ENCODE measurements around the gene TGFBR3. TPM values are rescaled to one million over a fixed set of nuclear protein-coding genes. Genes with fewer than 3 reads are reported as not detected.

Gene TGFBR3
- total RNA-seq, 1 experiment from 2014 or later = 0.47 TPM

DNA sequence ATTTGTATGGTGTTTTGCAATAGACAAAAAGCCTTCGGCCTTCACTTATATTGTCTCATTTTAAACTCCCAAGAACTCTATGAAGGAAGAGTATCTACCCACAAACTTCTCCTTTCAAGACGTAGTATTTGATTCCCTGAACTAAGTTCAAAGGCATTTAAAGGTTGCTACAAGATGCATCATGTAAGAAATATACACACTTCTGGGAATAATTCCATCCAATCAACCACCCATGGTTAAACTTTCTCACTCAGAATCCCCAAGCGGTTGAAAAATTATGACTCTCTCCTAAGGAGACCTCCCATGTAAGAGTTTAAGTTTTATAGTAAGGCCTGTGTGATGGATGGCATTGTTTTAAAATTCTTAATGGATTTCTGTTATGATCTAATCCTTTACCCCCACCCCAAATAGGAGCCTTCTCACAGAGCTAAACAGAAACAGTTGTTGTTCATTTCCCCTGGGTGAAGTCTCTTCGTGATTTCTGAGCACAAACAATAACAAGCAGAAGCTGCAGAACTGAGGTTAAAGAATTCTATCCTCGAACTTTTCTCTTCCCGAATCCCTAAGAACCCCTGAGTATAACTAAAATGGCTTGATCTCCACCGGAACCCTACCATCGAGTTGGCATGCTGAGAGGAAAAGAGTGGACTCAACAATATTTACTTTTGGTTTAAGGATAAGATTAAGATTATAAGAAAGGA is 185.0 kb downstream of the TGFBR3 start:
- DNase-seq (ENCODE audit: low read depth) = no peak
- in situ Hi-C loops (cut with HindIII; ENCODE audit: low pct_unique_long_range_greater_than_20kb, low sequenced_read_pairs) = no loop called here

DNA sequence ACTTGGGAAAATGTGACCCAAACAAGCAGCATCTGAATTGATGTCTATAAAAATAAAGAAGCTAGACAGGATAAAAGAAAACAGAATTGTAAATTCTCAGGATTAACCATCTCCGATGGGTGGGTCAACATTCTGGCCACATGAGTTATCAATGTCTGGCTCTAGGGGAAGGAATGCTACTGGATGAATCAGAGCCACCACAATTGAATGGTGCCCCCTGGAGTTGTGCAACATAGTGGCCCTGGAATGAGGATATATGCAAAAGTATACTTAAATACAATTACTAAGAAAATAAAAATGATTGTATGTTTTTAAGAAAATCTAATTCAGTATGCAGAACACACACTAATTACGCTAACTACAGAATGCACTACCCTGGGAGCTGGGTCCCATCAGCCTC is 185.6 kb downstream of the TGFBR3 start:
- DNase-seq (ENCODE audit: low read depth) = no peak
- in situ Hi-C loops (cut with HindIII; ENCODE audit: low pct_unique_long_range_greater_than_20kb, low sequenced_read_pairs) = no loop called here

DNA sequence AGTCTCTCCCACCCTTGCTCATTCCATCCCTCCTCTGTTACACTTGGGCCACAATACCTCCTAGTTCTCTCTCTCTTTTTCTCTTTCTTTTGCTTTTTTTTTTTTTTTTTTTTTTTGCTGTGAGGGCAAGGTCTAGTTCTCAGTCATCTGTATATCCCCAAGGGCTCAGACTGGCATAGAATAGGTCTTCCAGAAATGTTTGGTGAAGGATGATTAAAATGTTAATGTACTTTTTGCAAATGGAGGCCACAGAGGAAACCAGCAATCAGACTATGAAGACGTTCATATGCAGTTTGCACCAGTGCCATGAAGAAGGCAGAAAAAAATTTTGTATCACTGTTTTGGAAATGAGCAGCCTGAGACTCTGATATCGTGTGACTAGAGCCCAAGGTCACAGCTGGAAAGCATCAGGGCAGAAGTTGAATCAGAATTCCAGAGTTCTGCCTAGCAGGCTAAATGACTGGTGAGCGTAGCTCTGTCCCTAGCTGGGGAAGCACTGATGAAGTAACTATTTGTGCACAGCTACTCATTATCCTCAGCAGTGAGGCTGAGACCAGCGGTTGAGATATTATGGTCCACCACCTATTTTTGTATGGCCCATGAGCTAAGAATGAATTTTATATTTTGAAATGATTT is 186.5 kb downstream of the TGFBR3 start:
- in situ Hi-C loops (cut with HindIII; ENCODE audit: low pct_unique_long_range_greater_than_20kb, low sequenced_read_pairs) = no loop called here
- no peak for DNase-seq (ENCODE audit: low read depth)

DNA sequence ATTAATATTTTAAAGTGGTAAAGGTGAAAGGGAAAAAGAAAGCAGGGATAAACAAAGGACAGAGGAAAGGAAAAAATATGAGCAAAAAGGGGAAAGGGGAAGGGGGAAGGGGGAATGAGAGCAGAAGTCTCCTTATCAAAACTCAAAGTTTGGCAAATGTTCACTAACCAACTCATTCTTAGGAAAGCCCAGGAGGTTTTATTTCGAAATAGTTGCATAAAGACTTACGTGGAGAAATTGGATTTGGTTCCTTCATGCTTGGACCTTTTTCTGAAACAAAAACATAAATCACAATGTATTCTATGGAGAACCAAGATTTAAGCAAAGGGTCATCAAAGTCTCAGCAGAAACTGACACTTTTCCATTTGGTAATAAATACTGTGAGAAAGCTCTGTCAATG is 188.1 kb downstream of the TGFBR3 start:
- in situ Hi-C loops (cut with HindIII; ENCODE audit: low pct_unique_long_range_greater_than_20kb, low sequenced_read_pairs) = no loop called here
- DNase-seq (ENCODE audit: low read depth) = no peak

DNA sequence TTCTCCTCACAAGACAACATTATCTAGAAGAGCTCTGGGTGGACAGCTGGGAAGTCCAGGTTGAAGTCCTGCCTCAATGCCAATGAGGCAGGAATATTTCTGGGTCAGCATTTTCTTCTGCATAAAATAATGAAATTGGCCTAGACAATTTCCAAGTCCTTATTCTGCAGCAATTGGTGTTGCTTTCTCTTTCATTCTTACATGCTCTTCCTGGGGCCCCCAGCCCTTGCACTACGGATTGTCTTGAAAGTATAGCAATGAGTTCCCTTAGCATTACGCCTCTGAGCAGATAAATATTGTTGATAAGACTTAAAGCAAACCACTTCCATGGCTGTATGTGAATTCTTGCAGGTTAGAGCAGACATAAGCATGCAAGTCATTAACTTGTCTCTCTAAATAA is 188.5 kb downstream of the TGFBR3 start:
- no peak for DNase-seq (ENCODE audit: low read depth)
- in situ Hi-C loops (cut with HindIII; ENCODE audit: low pct_unique_long_range_greater_than_20kb, low sequenced_read_pairs) = no loop called here

DNA sequence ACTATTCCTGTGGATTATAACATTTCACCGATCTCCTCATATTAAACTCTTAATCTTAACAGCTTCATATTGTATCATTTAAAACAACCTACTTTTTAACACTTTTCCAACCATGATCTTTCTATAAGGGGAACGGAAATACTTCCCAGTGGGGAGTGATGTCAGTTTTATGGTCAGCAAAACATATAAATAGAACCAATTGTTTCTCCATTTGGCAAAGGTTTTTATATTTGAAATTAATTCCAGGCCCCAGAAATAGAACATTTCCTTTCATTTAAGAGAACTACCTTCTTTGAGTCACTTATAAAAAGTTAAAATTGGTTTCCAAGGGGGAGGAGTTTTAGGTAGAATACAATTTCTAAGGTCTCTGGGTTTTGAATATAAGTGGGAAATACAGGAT is 189.6 kb downstream of the TGFBR3 start:
- no peak for DNase-seq (ENCODE audit: low read depth)

DNA sequence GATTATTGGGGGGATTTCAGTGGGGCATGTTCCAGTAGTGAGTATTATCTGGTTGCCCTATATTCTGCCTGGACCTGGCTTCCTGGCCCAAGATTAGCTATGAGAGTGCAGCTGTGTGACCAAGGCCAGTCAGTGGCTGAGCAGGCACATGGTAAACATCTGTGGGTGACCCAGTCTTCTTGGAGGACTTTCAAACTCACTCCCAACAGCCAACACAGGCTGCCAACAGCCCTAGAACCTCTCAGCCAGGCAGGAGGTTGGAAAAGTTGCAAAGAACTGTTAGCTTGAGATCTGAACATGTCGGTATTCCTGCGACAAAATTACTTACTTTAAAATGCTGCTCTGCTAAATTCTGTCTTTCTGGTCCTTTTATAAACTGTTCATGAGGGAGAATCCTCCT is 192.4 kb downstream of the TGFBR3 start:
- in situ Hi-C loops (cut with HindIII; ENCODE audit: low pct_unique_long_range_greater_than_20kb, low sequenced_read_pairs) = no loop called here
- DNase-seq (ENCODE audit: low read depth) = no peak

More for the DNA sequence above, 189.6 kb downstream of the TGFBR3 start:
- in situ Hi-C loops (cut with HindIII; ENCODE audit: low pct_unique_long_range_greater_than_20kb, low sequenced_read_pairs) = no loop called here

DNA sequence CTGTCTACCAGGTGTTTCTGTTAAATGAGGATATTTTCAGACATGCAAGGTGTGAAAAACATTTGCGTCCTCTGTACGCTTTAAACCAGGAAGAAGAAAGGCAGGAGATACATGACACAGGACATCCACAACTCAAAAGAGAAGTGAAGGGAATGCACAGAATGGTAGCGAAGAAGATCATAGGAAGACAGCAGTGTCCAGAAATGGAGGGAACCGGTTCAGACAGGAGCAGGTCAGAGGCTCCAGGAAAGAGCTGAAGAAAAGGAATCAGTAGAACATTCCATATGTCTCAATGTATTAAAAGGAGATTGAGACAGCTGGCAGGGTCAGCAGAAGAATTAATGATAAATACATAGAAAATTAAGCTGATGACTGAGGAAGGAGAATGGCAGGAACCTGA is 194.4 kb downstream of the TGFBR3 start:
- in situ Hi-C loops (cut with HindIII; ENCODE audit: low pct_unique_long_range_greater_than_20kb, low sequenced_read_pairs) = no loop called here
- DNase-seq (ENCODE audit: low read depth) = no peak

DNA sequence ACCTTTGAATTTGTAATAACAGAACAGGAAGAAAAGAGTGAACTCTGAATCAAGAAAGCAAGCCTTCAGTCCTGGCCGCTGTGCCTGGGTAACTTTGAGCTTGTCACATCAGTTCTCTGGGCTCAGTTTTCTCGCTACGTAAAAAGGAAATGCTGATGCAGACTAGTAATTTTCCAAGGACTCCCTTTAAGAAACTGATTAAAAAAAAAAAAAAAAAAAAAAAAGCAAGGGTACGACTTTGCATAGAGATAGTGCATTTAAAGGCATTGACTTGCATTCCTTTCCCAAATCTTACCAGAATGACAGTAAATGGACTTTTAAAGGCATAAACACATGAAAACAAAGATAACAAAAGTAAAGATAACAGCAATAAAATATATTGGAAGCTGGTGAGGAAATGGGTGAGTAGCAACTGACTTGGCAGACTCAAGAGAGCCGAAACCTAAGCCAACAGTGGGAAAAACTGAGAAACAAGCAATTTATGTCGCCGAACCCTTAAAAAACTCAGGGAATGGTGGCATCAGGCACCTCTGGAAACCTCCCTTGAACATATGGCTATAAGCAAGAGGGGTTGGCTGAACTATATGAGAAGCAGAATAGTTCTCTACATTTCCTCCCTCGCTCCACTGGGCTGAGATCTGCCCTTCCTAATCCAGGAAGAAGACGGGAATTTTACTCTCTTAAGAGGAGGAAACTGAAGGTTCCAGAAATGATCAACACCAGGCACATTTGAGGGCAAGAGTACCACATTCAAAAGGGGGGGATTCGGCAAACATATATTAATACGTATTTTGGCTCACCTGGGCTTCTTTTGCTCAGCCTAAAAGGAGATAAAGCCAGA is 196.1 kb downstream of the TGFBR3 start:
- in situ Hi-C loops (cut with HindIII; ENCODE audit: low pct_unique_long_range_greater_than_20kb, low sequenced_read_pairs) = no loop called here
- DNase-seq (ENCODE audit: low read depth) = no peak

DNA sequence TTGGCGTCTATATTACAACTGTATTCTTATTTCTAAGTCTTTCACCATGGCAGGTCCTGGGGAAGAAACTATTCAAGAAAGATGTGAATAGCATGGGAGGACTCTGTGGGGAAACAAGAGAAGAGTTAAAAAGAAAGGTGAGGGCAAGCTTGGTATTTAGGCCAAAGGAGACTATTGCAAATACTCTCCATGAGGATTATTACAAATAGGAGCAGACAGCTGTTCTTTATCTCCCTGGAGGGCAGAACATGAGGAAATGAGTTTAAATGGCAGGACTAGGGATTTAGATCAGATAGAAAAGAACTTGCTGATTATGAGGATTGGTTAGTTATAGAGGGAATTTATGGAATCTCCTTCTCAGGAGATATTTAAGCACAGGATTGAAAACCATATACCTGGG is 198.5 kb downstream of the TGFBR3 start:
- no peak for DNase-seq (ENCODE audit: low read depth)
- in situ Hi-C loops (cut with HindIII; ENCODE audit: low pct_unique_long_range_greater_than_20kb, low sequenced_read_pairs) = no loop called here

DNA sequence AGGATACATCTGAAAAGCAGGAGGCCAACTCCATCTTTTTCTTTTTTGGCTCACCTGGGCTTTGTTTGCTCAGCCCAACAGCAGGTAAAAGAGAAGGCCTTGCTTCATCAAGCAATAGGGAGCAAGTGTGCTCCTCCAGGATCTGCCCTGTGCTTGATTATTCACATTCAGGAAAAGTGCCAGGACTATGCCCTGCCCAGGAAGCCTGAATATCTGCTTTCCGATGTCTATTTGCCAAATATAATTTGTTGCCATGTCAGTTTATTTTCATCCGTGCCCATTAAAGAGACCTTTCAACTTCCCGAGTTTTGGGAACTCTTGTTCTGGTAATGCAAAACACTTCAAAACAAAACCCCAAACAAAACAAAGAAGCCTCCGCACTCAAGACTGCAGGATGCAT is 200.0 kb downstream of the TGFBR3 start:
- in situ Hi-C loops (cut with HindIII; ENCODE audit: low pct_unique_long_range_greater_than_20kb, low sequenced_read_pairs) = no loop called here

DNA sequence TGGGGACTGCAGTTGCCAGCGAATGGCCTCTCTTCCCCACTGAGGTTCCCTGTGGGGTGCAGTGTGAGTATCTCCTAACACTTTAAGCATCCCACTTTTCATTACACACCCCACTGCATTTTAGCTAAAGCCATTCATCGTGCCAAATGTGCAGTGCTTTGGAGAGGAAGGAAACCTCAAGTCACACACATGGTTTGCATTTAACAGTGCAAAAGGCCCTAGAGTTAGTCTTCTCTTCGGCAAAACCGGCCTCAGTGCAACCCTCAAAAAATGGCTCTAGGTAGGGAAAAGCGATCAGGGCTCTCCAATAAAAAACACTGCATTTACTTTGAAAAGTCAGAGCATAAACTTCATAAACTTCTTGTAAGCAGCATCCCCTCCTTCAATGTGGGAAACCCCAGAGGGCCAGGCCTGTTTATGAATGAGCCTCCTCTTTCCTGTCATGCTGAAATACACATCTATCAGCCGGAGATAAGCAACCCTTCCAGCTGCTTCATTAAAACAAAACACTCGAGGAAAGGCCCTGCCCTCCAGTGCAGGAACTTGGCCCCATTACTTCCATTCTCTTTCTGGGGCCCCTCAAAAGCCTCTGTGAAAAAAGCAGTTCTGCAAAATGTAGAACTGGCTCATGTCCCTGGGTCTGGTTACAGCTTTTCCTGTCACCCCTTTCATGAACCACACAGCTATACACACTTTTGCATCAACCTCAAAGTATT is 201.3 kb downstream of the TGFBR3 start:
- in situ Hi-C loops (cut with HindIII; ENCODE audit: low pct_unique_long_range_greater_than_20kb, low sequenced_read_pairs) = no loop called here
- no peak for DNase-seq (ENCODE audit: low read depth)

More for the DNA sequence above, 200.0 kb downstream of the TGFBR3 start:
- no peak for DNase-seq (ENCODE audit: low read depth)

DNA sequence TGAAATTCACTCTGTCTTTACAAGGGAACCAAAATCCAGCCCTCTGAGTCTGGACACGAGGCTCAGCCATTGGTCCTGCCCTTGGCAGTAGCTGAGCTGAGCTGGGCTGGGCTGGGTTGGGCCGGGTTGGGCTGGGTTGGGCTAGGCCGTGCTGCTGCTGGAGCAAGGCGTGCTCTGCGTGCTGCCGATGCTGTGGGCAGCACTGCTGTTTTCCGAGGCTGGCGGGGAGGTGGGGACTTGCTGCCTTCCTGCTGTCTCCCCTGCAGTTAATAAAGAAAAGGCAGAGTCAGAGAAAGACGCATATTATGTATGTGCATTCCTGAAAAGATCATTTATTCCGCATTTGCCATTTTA is 202.4 kb downstream of the TGFBR3 start:
- in situ Hi-C loops (cut with HindIII; ENCODE audit: low pct_unique_long_range_greater_than_20kb, low sequenced_read_pairs) = no loop called here
- DNase-seq (ENCODE audit: low read depth) = no peak

DNA sequence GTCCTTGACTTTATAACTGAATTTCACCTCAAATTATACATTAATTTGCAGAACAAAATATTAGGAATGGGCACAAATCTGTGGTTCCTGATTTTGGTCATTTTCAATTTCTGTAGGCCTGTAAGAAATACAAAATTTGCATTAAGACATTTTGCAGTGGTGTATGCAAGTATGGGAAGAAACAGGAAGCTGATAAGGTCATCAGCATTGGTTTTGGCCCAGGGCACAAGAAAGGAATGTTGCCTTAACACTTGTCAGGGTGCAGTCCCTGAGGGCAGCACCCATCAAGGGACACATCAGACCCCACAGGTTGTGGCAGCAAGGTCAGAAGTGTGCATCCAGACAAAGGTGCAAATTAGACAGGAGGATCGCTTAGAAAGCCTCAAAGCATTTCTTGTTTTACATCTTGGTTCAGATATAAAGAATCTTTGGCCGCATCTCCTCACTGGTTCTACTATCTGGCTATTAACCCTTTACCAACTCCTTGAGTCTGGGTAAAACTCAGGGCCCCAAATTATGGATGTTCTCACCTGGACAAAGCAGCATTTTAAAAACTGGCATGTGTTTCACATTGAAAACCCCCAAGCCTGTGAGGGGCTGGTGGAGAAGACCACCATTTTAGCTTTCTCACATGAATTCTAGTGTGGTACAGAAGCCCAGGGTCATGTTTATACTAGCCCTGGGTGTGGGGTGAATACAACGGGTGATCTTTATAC is 202.9 kb downstream of the TGFBR3 start:
- in situ Hi-C loops (cut with HindIII; ENCODE audit: low pct_unique_long_range_greater_than_20kb, low sequenced_read_pairs) = no loop called here
- no peak for DNase-seq (ENCODE audit: low read depth)

DNA sequence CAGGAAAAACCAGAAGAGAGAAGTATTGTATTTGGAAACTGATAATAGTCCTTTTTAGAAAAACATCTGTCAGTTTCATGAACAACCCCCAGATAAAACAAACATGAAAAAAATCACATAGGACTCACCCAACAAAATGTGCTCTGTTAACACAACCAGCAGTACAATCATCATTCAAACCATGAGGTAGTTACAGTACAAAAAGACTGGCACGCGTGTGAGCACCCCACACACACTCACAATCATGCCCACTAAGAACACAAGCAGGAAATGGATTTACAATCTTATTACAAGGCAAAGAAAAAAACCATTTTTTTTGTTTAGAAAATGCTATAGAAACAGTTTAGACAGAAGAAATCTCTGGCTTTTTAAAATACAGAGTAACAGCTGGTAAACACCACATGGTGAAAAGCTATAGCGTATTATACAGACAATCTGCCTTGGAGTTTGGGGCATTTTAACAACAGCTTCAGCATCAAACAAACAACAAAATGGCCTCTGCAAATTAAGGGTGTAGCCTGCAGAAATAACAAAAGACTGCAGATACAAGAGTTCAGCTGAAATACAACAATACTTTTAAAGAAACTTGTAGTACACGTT is 205.3 kb downstream of the TGFBR3 start:
- in situ Hi-C loops (cut with HindIII; ENCODE audit: low pct_unique_long_range_greater_than_20kb, low sequenced_read_pairs) = no loop called here
- DNase-seq (ENCODE audit: low read depth) = no peak

DNA sequence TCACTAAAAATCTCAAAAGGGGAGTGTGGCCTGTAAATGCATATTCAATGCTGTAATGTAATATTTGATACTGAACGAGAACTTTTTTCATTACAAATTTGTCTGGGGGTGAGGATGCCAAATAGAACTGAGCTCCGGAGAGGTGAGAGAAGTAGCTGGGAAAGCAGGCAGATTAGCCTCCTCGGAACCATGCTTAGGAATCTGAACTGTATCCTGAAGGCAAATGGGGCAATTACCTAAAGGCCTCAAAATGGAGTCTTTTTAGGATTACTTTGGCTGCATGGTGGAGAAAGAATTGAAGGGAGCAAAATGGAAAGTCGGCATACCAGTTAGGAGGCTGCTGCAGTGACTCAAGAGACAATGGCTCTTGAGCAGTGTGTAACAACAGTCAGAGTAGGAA is 206.5 kb downstream of the TGFBR3 start:
- in situ Hi-C loops (cut with HindIII; ENCODE audit: low pct_unique_long_range_greater_than_20kb, low sequenced_read_pairs) = no loop called here
- DNase-seq (ENCODE audit: low read depth) = no peak

DNA sequence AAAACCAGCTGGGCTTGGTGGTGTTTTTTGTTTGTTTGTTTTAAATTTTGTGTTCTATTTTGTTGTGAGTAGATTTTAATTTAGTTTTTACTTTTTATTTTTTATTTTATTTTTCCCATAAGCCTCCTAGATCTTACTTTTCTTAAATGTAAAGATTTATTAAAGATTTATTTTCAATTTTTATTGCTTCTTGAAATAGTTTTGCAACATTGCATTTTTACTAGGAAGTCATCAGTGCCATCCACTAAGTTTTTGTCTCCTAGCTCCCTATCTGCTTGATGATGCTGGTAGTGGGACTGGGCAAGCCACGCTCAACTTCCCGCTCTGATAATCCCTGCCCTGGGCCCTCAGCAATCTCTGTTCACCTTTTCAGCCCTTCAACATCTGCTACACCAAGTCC is 209.9 kb downstream of the TGFBR3 start:
- no peak for DNase-seq (ENCODE audit: low read depth)
- in situ Hi-C loops (cut with HindIII; ENCODE audit: low pct_unique_long_range_greater_than_20kb, low sequenced_read_pairs) = no loop called here

DNA sequence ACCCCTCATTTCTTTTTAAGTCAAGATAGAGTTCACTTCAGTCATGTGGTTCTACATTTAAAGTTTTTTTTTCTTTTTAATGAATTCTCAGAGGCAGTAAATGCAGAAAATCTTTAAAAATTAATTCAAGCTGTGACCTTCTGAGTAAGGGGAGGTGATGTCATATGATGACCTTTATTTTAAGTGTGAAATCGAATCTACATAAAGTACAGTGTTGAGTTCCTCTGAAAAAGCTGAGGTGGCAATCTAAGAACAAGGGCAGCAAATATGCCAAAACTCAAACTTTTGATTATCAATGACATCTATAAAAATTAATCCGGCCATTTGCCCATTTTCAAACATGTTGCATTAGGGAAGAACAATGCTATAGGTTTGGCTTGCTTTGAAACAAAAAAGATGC is 211.8 kb downstream of the TGFBR3 start:
- no peak for DNase-seq (ENCODE audit: low read depth)
- in situ Hi-C loops (cut with HindIII; ENCODE audit: low pct_unique_long_range_greater_than_20kb, low sequenced_read_pairs) = no loop called here
